ENCODE data around the gene AAK1.
"Not testable (repeated sequence)": the region's sequence is repeated elsewhere in the genome, so short reads cannot be mapped to it uniquely, and the experiment has no call there.

Gene AAK1

DNA sequence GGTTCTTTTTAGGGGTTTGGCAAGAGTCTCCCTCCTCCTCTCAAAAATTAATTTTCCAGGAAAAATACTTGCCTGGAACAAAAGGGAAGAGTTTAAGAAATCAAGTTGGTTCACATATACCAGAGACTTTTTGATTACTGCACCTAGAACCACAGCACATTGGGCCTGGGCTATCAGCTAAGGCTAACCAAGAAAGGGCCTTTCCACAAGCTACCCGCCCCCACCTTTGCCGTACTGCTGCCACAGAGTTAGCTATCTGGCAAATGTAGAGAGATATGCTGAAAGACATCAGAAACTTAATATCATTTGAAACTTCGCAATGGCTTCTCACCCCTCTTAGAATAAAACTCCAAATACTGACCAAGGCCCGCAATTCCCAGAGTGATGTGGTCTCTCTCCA is 76.9 kb downstream of the AAK1 start:
- DNase-seq = no peak

DNA sequence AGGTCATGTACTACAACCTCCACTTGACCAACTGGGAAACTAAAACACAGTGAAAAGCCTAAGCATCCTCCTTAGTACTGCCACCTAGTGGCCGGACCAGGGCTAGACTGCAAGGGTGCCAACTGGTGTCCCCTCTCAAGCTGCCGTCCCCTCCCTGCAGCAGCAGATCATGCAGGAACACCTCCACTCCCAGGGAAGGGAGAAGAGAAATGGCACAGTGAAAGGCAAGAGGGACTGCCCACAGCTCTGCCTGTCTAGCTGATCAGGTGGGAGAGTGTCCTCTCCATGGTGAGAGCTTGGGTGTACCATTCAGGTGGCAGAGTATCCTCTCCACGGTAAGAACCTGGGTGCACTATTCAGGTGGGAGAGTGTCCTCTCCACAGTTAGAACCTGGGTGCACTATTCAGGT is 78.1 kb downstream of the AAK1 start:
- DNase-seq = no peak

DNA sequence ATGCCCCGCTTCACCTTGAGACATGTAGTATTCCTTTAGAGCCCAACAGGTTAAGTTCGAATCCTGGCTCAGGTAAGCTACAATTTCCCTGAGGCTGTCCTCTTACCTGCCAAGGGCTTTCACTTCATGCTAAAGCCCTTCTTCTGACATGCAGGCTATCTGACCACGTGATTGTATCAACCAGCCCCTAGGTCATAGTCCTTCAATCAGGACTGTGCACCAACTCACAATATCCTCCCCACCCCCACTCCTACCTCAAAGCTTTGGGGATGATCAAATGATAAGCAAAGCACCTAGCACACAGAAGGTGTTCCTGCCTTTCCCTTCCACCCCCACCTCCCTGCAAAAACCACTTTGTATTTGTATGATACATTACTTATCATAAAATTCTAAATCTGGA is 78.9 kb downstream of the AAK1 start:
- DNase-seq = no peak

DNA sequence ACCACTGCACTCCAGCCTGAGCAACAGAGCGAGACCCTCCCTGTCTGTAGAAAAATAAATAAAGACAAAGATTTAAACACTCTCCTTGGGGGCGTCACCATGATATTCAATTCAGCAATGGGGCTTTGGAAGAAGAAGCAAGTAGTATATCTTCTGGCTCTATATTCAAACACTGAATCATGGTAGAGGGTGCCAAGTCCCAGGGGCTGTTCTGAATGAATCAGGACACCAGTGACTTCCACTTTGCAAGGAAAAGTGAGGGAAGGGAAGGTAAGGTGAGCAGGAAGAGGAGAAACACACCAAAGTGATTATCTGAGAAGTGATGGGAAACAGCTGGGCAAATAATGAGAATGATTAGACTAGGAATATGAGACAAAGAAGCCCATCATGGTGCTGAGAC is 80.5 kb downstream of the AAK1 start:
- no peak for DNase-seq

DNA sequence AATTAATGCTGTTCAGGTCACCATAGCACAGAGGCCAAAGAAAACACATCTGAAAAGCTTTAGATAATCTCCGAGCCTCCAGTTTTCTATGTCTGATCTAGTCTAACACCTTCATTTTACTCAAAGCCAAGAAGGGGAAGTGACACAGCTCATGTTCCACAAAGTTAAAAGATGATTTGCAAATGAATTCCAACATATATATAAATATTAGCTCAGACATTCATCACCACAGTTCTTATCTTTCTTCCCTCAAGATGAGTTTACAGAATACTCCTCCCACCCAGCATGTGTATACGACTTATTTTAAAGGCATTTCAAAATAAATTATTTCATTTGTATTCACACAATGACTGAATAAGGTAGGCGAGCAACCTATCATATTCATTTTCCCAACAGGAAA is 82.4 kb downstream of the AAK1 start:
- no peak for DNase-seq

DNA sequence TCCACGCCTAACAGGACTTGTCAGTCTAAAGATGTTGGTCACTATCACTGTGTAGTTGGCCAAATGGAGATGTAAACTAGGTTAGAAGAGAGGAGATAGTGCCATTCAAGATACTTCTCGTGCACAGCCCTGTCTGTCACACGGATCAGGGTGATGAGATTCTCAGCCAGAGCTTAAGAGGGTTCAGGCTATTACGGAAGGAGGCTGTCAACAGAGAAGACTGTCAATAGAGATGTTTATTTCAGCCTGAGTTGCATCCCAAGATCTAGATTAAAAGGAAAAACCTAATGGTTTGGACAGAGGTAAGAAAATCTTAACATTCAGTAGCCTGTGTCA is 83.4 kb downstream of the AAK1 start:
- no peak for DNase-seq

DNA sequence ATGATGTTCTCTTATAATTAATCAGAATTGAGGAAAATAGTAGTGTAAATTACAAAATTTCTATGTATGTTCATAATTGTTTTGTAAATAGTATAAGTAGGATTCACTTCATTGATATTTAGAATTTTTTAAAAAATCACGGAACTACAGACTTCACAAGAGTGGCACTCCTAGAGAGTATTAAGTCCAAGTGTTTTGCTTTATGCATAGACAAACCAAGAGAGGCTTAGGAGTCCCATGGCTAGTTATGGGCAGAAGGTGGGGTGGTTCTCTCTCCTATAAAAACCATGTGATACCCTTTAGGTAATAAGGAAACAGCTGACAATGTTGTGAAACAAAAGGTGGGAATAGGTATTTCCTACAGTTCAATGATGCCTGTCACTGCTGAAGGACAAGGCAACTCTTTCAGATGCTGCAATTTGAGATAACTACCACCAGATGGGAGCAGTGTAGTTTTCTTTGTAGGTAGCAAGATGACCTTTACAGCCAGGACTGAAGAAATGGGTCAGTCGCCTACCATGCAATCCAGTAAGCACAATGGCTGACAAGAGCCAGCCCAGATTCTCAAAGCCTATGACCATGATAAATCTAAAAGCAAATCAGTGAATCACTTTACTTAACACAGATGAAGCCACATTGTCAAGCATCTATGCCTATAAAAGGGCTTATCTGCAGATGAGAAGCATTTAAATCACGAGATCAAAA is 83.9 kb downstream of the AAK1 start:
- DNase-seq = no peak

DNA sequence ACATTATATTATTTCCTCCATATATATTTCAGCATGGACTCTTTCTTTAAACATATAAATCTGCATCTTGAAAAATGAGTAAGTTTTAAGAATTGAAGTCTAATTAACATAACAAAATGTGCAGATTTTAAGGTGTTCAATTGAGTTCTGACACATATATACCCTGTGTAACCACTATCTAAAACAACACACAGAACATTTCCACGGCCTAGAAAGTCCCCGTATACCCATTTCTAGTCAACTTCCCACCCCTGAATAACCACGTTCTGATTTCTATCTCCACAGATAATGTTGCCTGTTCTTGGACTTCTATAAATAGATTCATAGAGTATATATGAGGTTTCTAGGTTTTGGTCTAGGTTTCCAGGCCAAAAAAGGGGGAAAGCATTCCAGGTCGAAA is 87.5 kb downstream of the AAK1 start:
- no peak for DNase-seq

DNA sequence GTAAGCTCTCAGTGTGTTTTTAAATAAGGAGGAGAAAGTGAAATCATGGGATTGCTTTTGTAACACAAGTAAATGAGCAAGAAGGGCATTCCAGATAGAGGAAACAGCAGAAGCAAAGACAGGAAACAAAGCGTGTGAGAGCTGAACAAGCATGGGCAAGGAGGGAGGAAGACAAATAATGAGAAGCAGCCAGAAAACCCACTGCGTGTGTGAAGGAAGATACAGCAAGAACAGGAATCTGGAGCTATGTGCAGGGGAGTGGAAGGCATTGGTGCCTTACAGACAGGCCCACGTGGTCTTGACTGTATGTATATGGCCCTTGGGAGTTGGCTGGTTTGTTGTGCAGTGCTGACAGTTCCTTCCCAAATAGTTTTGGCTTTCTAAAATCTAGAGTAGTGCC is 88.6 kb downstream of the AAK1 start:
- no peak for DNase-seq

DNA sequence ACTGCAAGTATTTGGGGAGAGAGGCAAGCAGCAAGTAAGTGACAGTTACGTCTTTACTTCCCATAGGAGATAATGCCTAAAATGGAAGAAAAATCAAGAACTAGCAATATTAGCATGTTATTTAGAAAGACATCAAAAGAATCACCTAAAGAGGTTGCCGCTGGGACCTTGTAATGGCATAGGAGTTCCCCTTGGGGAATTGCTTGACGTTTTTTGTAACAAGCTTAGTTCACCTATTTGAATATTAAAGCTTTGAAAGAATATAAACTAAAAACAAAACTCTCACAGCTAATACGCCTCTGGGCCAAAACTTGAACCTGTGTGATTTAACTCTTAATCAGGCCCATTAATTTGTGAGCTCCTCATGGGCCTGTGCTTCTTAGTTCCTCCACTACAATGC is 89.0 kb downstream of the AAK1 start:
- DNase-seq = no peak

DNA sequence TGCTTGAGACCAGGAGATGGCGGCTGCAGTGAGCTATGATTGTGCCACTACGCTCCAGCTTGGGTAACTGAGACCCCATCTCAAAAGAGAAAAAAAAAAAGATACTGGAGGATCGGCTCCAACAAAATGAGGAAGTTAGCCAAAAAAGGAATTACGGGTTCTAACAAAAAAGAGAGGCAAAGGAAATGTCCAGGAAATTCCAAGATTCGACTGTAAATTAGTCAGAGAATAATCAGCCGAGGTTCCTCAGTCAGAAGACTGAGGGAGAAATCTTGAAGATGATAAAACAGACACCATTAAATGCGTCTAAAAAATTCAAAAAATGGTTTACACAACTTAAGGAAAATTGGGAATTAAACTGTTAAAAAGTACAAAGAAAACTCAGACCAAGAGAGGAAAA is 89.5 kb downstream of the AAK1 start:
- no peak for DNase-seq

DNA sequence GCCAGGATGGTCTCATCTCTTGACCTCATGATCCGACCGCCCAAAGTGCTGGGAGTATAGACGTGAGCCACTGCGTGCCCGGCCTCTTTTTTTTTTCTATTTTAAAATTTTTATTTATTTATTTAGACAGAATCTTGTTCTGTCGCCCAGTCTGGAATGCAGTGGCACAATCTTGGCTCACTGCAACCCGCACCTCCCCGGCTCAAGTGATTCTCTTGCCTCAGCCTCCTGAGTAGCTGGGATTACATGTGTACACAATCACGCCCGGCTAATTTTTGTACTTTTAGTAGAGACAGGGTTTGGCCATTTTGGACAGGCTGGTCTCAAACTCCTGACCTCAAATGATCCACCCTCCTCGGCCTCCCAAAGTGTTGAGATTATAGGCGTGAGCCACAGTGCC is 93.0 kb downstream of the AAK1 start:
- not testable (repeated sequence) for DNase-seq

DNA sequence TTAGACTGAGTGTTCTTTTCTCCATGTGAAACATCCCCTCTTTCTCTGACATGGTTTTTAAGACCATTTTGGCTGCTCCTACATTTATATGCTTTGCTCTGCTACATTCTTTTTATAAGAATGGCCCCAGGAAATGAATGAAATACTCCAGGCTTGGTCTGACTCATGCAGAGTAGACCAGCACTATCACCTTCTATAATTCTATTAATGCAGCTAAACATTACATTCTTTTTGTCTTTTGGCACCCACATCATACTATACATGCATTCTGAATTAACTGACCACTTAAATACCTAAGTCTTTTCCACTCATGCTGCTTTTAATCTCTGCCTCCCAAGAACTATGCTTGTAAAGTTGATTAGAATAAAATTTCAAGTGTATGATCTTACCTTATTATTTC is 94.1 kb downstream of the AAK1 start:
- DNase-seq = no peak

DNA sequence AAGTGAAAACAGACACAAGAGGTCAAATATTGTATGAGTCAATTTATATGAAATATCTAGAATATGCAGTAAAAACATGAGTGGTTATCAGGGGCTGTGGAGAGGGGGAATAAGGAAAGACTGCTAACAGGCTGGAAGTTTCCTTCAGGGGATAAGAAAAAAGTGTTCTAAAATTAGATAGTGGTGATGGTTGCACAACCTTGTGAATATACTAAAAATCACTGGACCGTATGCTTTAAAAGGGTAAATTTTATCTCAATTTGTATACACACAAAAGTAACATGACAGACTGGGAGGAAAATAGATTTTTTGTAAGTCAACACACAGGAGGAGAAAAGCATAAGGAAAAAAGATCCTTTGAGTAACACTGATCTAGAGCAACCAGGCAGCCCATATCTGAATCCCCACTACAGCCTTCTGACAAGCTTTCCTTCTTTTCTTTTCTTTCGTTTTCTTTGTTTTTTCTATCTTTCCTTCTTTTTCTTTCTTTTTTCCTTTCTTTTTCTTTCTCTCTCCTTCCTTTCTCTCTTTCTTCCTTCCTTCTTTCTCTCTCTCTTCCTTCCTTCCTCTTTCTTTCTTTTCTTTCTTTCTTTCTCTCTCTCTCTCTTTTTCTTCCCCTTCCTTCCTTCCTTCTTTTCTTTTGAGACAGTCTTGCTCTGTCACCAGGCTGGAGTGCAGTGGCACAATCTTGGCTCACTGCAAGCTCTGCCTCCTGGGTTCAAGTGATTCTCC is 95.4 kb downstream of the AAK1 start:
- DNase-seq = no peak

DNA sequence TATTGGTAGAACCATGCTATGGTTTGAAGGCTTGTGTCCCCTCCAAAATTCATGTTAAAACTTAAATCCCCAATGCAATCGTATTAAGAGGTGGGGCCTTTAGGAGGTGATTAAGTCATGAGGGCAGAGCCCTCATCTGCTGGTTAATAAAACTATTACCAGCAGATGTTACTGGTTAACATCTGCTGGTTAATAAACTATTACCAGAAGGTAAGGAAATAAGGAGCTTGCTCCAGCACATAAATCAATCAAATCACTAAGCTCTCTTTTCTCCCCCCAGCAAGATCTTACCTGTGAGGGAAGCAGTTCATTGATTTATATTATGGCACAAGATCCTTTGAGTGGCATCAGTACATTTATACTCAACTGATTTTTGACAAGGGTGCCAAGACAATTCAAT is 96.9 kb downstream of the AAK1 start:
- DNase-seq = no peak

DNA sequence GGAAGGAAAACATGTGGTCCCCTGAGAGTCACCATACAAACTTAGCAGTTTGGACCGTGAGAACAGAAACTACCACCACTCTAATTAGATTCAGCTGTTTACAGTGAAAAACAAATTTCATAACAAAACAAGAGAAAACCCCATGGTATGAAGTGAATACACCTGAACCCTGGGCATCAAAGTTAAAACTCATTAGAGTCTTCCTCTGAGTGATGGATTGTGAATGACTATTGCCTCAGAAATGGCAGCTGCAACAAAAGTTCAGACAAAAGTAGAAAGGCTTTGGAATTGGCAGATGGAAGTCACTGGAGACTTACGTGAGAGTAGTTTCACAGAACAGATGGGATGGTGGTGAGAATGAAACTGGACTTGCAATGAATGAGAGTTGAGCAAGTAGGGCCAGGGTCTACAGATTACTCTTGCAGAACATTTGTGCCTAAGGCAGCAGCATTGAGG is 98.0 kb downstream of the AAK1 start:
- no peak for DNase-seq

DNA sequence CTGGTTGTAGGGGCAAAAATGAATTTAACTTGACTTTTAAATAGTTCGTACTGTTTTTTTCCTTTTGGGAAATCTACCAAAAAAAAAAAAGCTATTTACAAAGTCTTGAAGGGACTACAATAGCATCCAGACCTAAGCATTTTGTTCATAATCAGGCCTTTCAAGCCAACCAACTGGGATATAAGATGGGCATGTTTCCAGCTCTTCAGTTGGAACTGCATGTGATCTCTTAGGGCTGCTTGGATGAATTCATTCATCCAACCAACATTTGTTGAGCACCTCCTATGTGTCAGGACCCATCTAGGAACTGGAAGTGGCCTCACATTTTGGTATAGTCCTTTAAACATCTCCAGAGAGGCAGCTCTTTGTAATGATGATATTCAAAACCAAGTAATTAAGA is 98.6 kb downstream of the AAK1 start:
- DNase-seq = no peak

DNA sequence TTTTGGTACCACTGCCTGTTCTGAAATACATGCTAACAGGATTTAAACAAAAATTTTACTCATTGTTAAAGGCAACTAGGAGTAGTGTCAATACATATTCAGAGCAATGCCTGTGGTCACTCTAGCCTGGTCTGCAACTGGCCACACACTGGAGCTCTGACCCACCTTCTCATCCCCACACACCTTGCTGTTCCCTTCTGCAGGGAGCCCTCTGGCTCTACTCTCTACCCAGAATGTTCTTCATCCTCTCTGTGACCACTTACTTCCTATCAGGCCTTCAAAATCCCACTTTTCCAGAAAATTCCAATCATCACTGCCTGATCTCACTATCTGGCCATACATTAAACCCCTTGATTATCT is 104.0 kb downstream of the AAK1 start:
- DNase-seq = no peak

DNA sequence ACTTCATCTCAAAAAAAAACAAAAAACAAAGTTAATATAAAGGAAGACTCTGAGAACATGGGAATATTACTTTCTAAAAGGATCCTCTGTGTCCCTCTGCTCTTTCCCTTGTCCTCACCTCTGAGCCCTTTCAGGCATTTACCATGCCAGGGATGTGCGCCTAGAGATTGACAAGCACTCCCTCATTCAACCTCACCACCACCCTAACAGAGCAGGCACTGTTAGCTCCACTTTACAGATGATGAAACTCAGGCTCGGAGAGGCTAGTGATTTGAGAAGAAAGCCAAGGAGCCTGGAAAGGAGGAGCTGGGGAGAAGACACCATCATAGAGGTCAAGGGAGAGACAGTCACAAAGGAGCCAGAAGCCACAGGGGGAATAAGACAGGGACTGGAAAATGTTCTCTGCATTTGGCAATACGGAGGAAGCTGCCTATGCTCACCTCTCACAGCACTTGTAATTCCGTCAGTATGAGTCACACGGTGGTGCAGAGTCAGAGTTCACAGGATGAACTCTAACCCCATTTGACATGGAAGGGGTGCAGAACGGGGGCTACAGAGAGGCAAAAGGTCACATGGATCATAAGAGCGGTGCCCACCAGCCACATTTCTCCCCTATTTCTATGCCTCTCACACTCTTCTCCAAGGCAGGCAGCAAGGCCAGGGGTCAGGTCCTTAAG is 104.5 kb downstream of the AAK1 start:
- DNase-seq = no peak

DNA sequence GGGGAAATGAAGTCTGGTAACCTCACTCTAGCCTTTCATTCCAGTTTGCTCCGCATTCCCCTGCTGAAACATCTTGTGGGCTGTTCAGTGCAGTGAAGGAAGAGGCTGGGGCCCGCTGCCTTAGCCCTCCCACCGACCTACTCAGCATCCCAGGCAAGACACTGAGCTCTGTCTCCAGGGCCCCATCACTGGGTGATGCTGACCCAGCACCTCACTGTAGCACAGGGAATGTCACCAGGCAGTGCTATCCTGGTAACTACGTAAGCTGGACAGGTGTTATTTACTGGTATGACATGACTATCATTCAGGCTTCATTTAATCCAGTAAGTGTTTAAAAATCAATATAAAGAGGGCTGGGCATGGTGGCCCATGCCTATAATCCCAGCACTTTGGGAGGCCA is 105.3 kb downstream of the AAK1 start:
- no peak for DNase-seq

DNA sequence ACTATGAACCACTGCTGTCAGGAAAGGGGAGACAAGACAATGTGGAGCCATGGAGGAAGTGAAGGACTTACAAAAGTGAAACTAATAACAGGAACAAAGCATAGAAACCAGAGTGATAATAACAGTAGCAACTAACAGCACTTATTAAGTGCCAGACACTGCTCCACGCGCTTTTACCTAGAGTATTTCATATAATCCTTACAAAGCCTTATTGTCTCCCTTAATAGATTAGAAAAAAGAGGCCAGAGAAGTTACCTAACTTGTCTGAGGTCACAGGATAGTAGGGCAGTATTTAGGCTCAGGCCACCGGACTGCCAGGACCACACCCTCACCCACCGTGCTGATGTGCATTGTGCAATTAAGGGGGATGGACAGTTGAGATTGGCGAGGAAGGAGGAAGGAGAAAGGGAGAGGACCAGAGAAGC is 107.7 kb downstream of the AAK1 start:
- DNase-seq = no peak

DNA sequence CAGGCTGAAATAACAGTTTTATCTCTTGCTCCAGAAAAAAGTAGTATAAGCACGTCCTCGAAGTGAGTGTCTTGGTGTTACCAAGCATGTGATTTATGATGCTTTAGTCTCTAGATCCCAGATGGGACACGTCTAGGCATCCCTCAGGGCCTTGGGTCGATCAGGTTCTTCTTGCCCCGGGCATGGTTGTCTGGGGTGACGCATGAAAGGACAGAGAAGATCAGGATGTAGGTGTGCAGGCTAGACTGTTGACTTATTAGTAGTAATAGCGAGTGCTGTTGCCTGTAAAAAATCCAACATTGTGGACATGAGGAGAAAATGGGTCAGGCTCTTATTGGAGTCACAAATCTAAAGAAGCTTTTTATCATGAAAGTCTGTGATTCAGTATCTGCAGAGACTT is 112.4 kb downstream of the AAK1 start:
- no peak for DNase-seq

DNA sequence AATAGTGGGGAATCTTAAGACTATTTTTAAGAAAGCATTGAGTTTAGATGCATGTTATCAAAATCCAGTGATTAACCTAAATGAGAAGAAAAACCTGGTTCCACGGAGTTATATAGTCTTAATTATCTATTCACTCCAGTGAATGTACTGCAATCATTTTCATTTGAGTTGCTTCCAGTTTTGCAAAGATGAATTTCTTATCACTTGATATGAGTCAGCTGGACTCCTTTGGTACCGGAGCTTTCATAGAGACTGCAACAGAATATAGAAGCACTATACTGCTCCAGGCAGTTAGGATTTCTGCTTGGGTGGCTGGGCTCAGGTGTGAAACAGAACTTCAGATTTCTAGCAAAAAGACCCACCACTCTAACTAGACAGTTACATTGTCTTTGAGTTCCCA is 114.1 kb downstream of the AAK1 start:
- no peak for DNase-seq

DNA sequence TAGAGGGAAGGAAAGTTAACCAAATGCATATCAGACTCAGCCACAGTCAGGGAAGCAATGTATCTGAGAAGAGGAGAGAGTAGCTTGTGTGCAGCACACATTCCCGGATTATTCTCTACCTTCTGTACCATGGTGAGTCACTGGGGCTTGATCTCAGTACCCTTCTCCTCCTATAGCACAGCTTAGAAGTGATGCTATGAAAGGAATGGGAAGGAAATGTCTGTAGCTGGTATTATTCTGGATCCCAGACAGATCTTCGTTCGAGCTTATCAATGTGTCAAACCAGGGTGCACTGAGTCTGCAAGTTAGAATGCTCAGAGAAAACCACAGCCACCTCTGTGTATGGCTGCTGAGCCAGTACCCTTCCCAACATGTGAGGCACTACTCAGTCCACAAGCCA is 118.3 kb downstream of the AAK1 start:
- no peak for DNase-seq

DNA sequence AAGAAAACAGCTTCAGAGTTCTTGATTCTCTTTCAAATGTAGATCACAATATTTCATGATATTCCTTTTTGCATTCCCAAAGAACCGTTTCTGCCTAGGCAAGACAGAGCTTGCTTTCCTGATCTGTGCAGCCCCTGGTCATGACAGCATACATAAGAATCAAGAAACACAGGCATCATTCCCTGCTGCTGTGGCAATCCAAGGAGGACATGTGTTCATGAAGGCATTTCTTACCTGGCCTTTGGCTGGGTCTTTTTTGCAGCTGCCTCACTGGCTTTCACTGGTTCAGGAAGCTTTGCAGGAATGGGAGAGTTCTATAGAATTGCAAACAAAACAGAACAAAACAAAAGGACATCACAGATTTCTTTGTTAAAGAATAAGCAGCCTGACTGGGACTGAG is 118.7 kb downstream of the AAK1 start:
- no peak for DNase-seq
